ENCODE data around the gene TM7SF2.

GRCh38 chr11:65133724-65134123 lies 22.1 kb downstream of the TM7SF2 start:
- TF ChIP-seq CTCF (IDR thresholded peaks at IDR 0.05): no peak
- TF ChIP-seq POLR2A (IDR thresholded peaks at IDR 0.05): no peak
- TF ChIP-seq EP300 (IDR thresholded peaks at IDR 0.05): no peak
